Prostate gland (tissue), 2 donors: ENCODE measurements around the gene RCN1. TPM values are rescaled to one million over a fixed set of nuclear protein-coding genes. Genes with fewer than 3 reads are reported as not detected.

Source experiments
- DNase-seq: peaks from one replicate; pipeline ENCODE4 v3.0.0-alpha.2; 2019; ENCODE audit warnings: low spot score
- H3K27ac ChIP-seq, 2 donors: fragments of 200-600 bp; sonication (generic); 2 replicates each; pipeline ENCODE4 v1.5.1; 2017 to 2019
- H3K27me3 ChIP-seq: fragments of 200-600 bp; sonication (generic); replicated peaks from 2 replicates; pipeline ENCODE4 v1.5.1; 2019; ENCODE audit not compliant: insufficient read depth
- H3K36me3 ChIP-seq, 2 donors: fragments of 200-600 bp; sonication (generic); 1 replicate in 1 of 2; 2 replicates in 1 of 2; pipeline versions ENCODE4 v1.5.1 to v1.8.1; 2017 to 2019
- H3K4me1 ChIP-seq: fragments of 200-600 bp; sonication (generic); replicated peaks from 2 replicates; pipeline ENCODE4 v1.5.1; 2019
- H3K4me3 ChIP-seq, 2 donors: fragments of 200-600 bp; sonication (generic); 2 replicates each; pipeline ENCODE4 v1.5.1; 2017 to 2019
- H3K9me3 ChIP-seq: fragments of 200-600 bp; sonication (generic); 2 replicates; pipeline ENCODE4 v1.5.1; 2017
- POLR2A ChIP-seq: fragments of 450-650 bp; IDR thresholded peaks from one replicate; pipeline ENCODE4 v1.6.1; 2016; ENCODE audit warnings: antibody characterized with exemption, mild to moderate bottlenecking
- POLR2AphosphoS5 ChIP-seq: sonication (generic); formaldehyde crosslinking; IDR thresholded peaks from one replicate; pipeline ENCODE4 v1.6.1; 2017; ENCODE audit warnings: antibody characterized with exemption
- WGBS: methylation state at CpG from one replicate; pipeline ENCODE4 v1.1.5; 2018; 5-methylcytosine and 5-hydroxymethylcytosine counted together
- intact Hi-C: fragments of 100-400 bp; cut with DNase I; formaldehyde crosslinking; loops from one replicate; pipeline ENCODE4 v1.14.2; 2022
- total RNA-seq, 2 donors: library from RNA; depleted of rRNA; stranded (reverse); fragments of >200 nt; gene quantifications; one replicate each; pipeline ENCODE4 v1.1.0, GENCODE V29; 2016
- TF ChIP-seq, protein P1 (sequence below), 4 experiments: fragments of 200-600 bp in 2 of 4; fragments of 450-650 bp in 2 of 4; sonication (generic) in 2 of 4; IDR thresholded peaks; 1 replicate in 3 of 4; 2 replicates in 1 of 4; pipeline ENCODE4 v1.5.1; 2016 to 2019; ENCODE audit warnings: antibody characterized with exemption in 4 of 4, mild to moderate bottlenecking in 2 of 4, moderate library complexity in 2 of 4

The RCN1 gene
- total RNA-seq = 100 to 1,000 TPM in 1 of 2 donors, 10 to 100 TPM in 1; 63.6 to 105 TPM

DNA sequence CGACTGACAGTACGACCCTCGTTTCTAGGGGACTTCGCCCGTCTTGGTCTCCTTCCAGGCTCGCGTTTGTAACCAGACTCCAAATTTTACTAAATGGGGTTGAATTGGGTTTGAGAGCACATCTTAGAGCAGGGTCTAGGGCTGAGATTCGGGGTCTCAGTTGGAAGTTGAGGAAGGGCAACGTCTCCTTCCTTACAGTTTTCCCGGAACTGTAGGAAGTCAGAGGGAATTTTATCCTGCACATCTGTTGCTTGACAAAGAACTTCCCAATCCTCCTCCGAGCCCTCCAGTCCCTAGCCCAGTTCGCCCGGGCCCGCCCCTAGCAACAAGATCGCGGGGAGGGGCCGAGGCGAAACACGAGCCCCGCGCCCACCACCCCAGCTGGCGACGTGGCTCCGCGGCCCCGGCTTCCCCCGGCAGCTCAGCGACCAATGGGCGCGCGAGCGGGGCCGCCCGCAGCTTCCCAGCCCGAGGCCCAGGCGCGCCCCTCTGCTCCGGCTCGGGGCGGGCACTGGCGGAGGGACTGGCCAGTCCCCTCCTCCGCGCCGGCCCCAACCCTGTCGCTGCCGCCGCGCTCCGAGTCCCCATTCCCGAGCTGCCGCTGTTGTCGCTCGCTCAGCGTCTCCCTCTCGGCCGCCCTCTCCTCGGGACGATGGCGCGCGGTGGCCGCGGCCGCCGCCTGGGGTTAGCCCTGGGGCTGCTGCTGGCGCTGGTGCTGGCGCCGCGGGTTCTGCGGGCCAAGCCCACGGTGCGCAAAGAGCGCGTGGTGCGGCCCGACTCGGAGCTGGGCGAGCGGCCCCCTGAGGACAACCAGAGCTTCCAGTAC is at the start of gene RCN1:
Gene RCN1 (plus strand): TSS at position 530 of the 826 bp plus-strand sequence. CDS start 123 bp downstream, at position 653.
- intact Hi-C loops = no loop called here
- H3K27me3 ChIP-seq = no peaks in the 10 kb centered on the region
- peak within 1 kb of the TSS; percentile 90 to 95 for H3K27ac ChIP-seq
- TF ChIP-seq, protein P1, sequence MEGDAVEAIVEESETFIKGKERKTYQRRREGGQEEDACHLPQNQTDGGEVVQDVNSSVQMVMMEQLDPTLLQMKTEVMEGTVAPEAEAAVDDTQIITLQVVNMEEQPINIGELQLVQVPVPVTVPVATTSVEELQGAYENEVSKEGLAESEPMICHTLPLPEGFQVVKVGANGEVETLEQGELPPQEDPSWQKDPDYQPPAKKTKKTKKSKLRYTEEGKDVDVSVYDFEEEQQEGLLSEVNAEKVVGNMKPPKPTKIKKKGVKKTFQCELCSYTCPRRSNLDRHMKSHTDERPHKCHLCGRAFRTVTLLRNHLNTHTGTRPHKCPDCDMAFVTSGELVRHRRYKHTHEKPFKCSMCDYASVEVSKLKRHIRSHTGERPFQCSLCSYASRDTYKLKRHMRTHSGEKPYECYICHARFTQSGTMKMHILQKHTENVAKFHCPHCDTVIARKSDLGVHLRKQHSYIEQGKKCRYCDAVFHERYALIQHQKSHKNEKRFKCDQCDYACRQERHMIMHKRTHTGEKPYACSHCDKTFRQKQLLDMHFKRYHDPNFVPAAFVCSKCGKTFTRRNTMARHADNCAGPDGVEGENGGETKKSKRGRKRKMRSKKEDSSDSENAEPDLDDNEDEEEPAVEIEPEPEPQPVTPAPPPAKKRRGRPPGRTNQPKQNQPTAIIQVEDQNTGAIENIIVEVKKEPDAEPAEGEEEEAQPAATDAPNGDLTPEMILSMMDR (IDR thresholded peaks at IDR 0.05) = peak in 1 of 4 experiments; percentile 10
- TF ChIP-seq POLR2AphosphoS5 = no peak
- TF ChIP-seq POLR2A = peak; percentile 61
- H3K9me3 ChIP-seq = no peaks in the 10 kb centered on the region
- WGBS = 3% methylated on average over 56 of the region's 79 CpGs
- H3K4me3 ChIP-seq = peak within 1 kb of the TSS; percentile 74 to 95
- H3K36me3 ChIP-seq = no peaks in the 10 kb centered on the region
- no peaks in the 10 kb centered on the region for H3K4me1 ChIP-seq
- DNase-seq = peak; percentile 45

- 79% methylated on average over 1 of the region's 1 CpG for WGBS
- Histone ChIP-seq H3K4me1 (no peaks in the 10 kb centered on the region), H3K36me3 (no peaks in the 10 kb centered on the region), H3K27me3 (no peaks in the 10 kb centered on the region), H3K4me3 (no peak overlapping the region), H3K9me3 (no peaks in the 10 kb centered on the region), H3K27ac (no peak overlapping the region)
- intact Hi-C loops = no loop called here
- TF ChIP-seq POLR2AphosphoS5 (no peak), POLR2A (no peak)
- TF ChIP-seq, protein P1 (IDR thresholded peaks at IDR 0.05) = no peak
- no peak for DNase-seq
These were observed 47.1 kb upstream of the RCN1 start for GRCh38 chr11:32043737-32044136.

DNA sequence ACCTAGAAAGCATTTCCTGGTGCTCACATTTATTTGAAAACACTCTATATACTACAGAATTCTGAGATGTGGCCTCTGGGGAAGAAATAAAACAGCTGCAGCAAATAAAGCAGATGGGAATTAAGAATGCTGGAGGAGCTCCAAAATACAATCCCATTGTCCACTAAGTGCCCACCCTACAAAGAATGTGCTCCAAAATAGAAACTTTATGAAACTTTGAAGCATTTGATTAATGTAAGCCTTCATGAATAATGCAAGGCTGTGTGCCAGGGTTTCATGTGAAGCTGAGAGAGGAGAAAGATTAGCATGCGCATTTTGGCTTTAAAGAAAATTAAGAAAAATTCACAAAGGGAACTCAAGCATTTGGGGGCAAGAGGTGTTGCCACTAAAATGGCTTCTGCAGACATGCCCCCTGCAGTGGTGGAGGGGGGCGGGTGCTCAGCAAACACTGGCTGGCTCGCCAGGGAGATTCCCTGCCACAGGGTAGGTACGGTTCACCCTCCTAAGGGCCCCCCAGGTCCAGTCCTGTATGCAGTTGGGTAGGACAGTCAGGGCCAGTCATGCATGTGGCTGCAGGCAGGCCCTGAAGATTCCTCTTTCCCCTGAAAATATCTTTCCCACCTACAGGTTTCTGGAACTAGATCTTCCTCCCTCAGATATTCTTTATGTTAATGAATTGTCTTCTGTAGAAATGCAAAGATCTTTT is 46.6 kb upstream of the RCN1 start:
- Histone ChIP-seq H3K27me3 (no peaks in the 10 kb centered on the region), H3K4me3 (no peak overlapping the region), H3K9me3 (no peaks in the 10 kb centered on the region), H3K27ac (no peak overlapping the region), H3K36me3 (no peaks in the 10 kb centered on the region), H3K4me1 (no peaks in the 10 kb centered on the region)
- WGBS = 52% methylated on average over 4 of the region's 4 CpGs
- intact Hi-C loops = no loop called here
- no peak for DNase-seq
- TF ChIP-seq POLR2A = no peak
- TF ChIP-seq POLR2AphosphoS5 = no peak
- TF ChIP-seq, protein P1 (IDR thresholded peaks at IDR 0.05) = no peak

GRCh38 chr11:32045456-32045855 is 45.4 kb upstream of the RCN1 start:
- Histone ChIP-seq H3K4me3 (no peak overlapping the region), H3K4me1 (no peaks in the 10 kb centered on the region), H3K27me3 (no peaks in the 10 kb centered on the region), H3K36me3 (no peaks in the 10 kb centered on the region), H3K27ac (no peak overlapping the region), H3K9me3 (no peaks in the 10 kb centered on the region)
- TF ChIP-seq POLR2A = no peak
- TF ChIP-seq POLR2AphosphoS5 = no peak
- TF ChIP-seq, protein P1 (IDR thresholded peaks at IDR 0.05) = no peak
- no peak for DNase-seq
- intact Hi-C loops = no loop called here
